B cell (primary cell): ENCODE measurements around the gene UPB1. TPM values are rescaled to one million over a fixed set of nuclear protein-coding genes. Genes with fewer than 3 reads are reported as not detected.

Experiments
- ATAC-seq: fragments of 200-7000 bp; cut with Tn5 transposase; one replicate; pipeline ENCODE4 v1.10.0; 2021; ENCODE audit warnings: low read depth, mild to moderate bottlenecking, moderate number of reproducible peaks, moderate library complexity
- CTCF ChIA-PET: fragments of 350-600 bp; sonication (Branson Sonifier 250); formaldehyde crosslinking; loops from one replicate; lab custom pipeline; 2021; ENCODE audit warnings: antibody characterized with exemption, inconsistent platforms; lab: Charles Lee
- POLR2A ChIA-PET: fragments of 350-600 bp; sonication (Branson Sonifier 250); formaldehyde crosslinking; loops from one replicate; lab custom pipeline; 2021; ENCODE audit warnings: antibody characterized with exemption; lab: Charles Lee
- DNase-seq: peaks from one replicate; pipeline ENCODE4 v3.0.0; 2013
- H2AFZ ChIP-seq: 2 replicates; pipeline ENCODE4 v1.6.1; 2012; ENCODE audit warnings: mild to moderate bottlenecking, low read depth, low read length; ENCODE audit not compliant: insufficient read depth, poor library complexity, severe bottlenecking
- H3K27ac ChIP-seq, 2 donors: 1 replicate in 1 of 2; 2 replicates in 1 of 2; pipeline ENCODE4 v1.5.1; 2012 to 2013; ENCODE audit warnings: low read length in 2 of 2, mild to moderate bottlenecking in 2 of 2, moderate library complexity in 1 of 2
- H3K27me3 ChIP-seq, 4 experiments: fragments of 200-600 bp in 1 of 4; sonication (generic) in 1 of 4; replicated peaks in 1 of 4; 1 replicate in 2 of 4; 2 replicates in 2 of 4; pipeline versions ENCODE4 v1.6.1 to v1.7.0; 2013 to 2016; ENCODE audit warnings: low read length in 3 of 4, mild to moderate bottlenecking in 2 of 4, mixed read lengths in 1 of 4, moderate library complexity in 1 of 4; ENCODE audit not compliant: insufficient read depth in 4 of 4, control insufficient read depth in 3 of 4; ENCODE audit errors: control extremely low read depth in 1 of 4
- H3K36me3 ChIP-seq, 2 experiments: replicated peaks in 1 of 2; 1 replicate in 1 of 2; 2 replicates in 1 of 2; pipeline versions ENCODE4 v1.6.1 to v1.7.1; 2013; ENCODE audit warnings: low read length in 1 of 2; ENCODE audit not compliant: insufficient read depth in 2 of 2, control insufficient read depth in 1 of 2; ENCODE audit errors: control extremely low read depth in 1 of 2, extremely low read depth in 1 of 2
- H3K4me1 ChIP-seq, 2 donors: fragments of 200-600 bp in 1 of 2; sonication (generic) in 1 of 2; 1 replicate in 1 of 2; 2 replicates in 1 of 2; pipeline versions ENCODE4 v1.5.1 to v1.6.1; 2013 to 2017; ENCODE audit warnings: low read length in 2 of 2; ENCODE audit not compliant: control insufficient read depth in 2 of 2, insufficient read depth in 2 of 2
- H3K4me2 ChIP-seq: replicated peaks from 2 replicates; pipeline ENCODE3; 2012; ENCODE audit warnings: mild to moderate bottlenecking, low read depth, low read length; ENCODE audit not compliant: poor library complexity, severe bottlenecking
- H3K4me3 ChIP-seq, 5 experiments: fragments of 200-600 bp in 1 of 5; sonication (generic) in 1 of 5; 1 replicate in 3 of 5; 2 replicates in 2 of 5; pipeline versions ENCODE4 v1.5.1 to v1.7.0; 2011 to 2016; ENCODE audit warnings: low read length in 4 of 5, mild to moderate bottlenecking in 4 of 5, low read depth in 2 of 5, control low read depth in 1 of 5, moderate library complexity in 1 of 5; ENCODE audit not compliant: insufficient read depth in 1 of 5; ENCODE audit errors: control extremely low read depth in 1 of 5, extremely low read depth in 1 of 5
- H3K79me2 ChIP-seq: fragments of 200-600 bp; sonication (generic); one replicate; pipeline ENCODE4 v1.6.0; 2016; ENCODE audit warnings: low read length; ENCODE audit not compliant: control insufficient read depth, insufficient read depth
- H3K9ac ChIP-seq: fragments of 200-600 bp; sonication (generic); 2 replicates; pipeline ENCODE4 v1.6.1; 2017; ENCODE audit warnings: mild to moderate bottlenecking, low read length, moderate library complexity
- H3K9me3 ChIP-seq, 3 donors: one replicate each; pipeline versions ENCODE4 v1.6.1 to v1.7.1; 2013; ENCODE audit warnings: low read length in 2 of 3; ENCODE audit not compliant: control insufficient read depth in 2 of 3, insufficient read depth in 1 of 3; ENCODE audit errors: control extremely low read depth in 1 of 3
- H4K20me1 ChIP-seq: 2 replicates; pipeline ENCODE4 v1.6.0; 2012; ENCODE audit warnings: mild to moderate bottlenecking, low read length; ENCODE audit not compliant: insufficient read depth, control insufficient read depth, poor library complexity, severe bottlenecking
- H3K27ac Mint-ChIP-seq: one replicate; pipeline ENCODE4 v1.8.0; 2021; ENCODE audit warnings: mixed read lengths
- H3K27me3 Mint-ChIP-seq: one replicate; pipeline ENCODE4 v1.8.0; 2021; ENCODE audit warnings: mixed read lengths
- H3K4me1 Mint-ChIP-seq: one replicate; pipeline ENCODE4 v1.8.0; 2021; ENCODE audit warnings: mixed read lengths
- H3K4me3 Mint-ChIP-seq: one replicate; pipeline ENCODE4 v1.8.0; 2021; ENCODE audit warnings: mixed read lengths
- H3K9me3 Mint-ChIP-seq: one replicate; pipeline ENCODE4 v1.8.0; 2022; ENCODE audit warnings: mixed read lengths; ENCODE audit not compliant: insufficient read depth
- EZH2 ChIP-seq: IDR thresholded peaks from 2 replicates; pipeline ENCODE4 v1.6.1; 2012; ENCODE audit warnings: borderline replicate concordance, low read depth, mild to moderate bottlenecking, moderate library complexity, low read length; ENCODE audit not compliant: insufficient read depth, poor library complexity, severe bottlenecking
- WGBS: methylation state at CpG from one replicate; pipeline ENCODE4 v1.1.5; 2013; ENCODE audit warnings: missing lambda C conversion rate; ENCODE audit not compliant: insufficient coverage; 5-methylcytosine and 5-hydroxymethylcytosine counted together
- intact Hi-C: fragments of 100-400 bp; cut with micrococcal nuclease; formaldehyde crosslinking; loops from one replicate; pipeline ENCODE4 v1.10.0; 2022
- polyA plus RNA-seq: library from polyadenylated mRNA; depleted of rRNA; stranded (reverse); fragments of >200 nt; gene quantifications from 2 replicates; pipeline ENCODE4 v1.2.3, GENCODE V29; 2012
- total RNA-seq, 2 donors: library from RNA; stranded (reverse); fragments of 120-200 nt in 1 of 2; gene quantifications; 1 replicate in 1 of 2; 2 replicates in 1 of 2; pipeline versions ENCODE4 v1.2.3 to v1.2.4, GENCODE V29; 2013 to 2022
- TF ChIP-seq, protein P1 (sequence below): fragments of 200-600 bp; IDR thresholded peaks from one replicate; pipeline ENCODE4 v1.8.0; 2022; ENCODE audit warnings: antibody characterized with exemption, mild to moderate bottlenecking

The UPB1 gene
- total and polyA plus RNA-seq, 2 donors (not counting 1 experiment from before 2014, with no cell fraction given), result 1.2 to 4.0 TPM

GRCh38 chr22:24518228-24518627 lies 23.1 kb downstream of the UPB1 start:
- Mint-ChIP-seq H3K9me3 (no peaks in the 10 kb centered on the region), H3K27me3 (peaks cover 9% of the 10 kb centered on the region), H3K27ac (peak overlapping the region; percentile 34), H3K4me3 (no peak overlapping the region), H3K4me1 (peaks cover 25% of the 10 kb centered on the region)
- ChIA-PET POLR2A (no interaction called here), CTCF (interaction anchor here (0.8 to 2.6 kb wide), 4 partner anchors 11 to 96 kb away, joined by 3 to 14 read pairs (median 3); no protein-coding TSS in a partner anchor)
- WGBS, result 91% methylated on average over 1 of the region's 3 CpGs
- Histone ChIP-seq H3K9me3 (no peaks in the 10 kb centered on the region), H3K9ac (no peak overlapping the region), H3K36me3 (no peaks in the 10 kb centered on the region), H2AFZ (no peak overlapping the region), H3K27ac (no peak overlapping the region), H3K27me3 (peaks cover 0 to 4% (median 1%) of the 10 kb centered on the region in 4 experiments), H3K4me2 (no peak overlapping the region), H3K4me1 (peaks cover 6 to 14% of the 10 kb centered on the region in 2 donors), H3K4me3 (no peak overlapping the region), H4K20me1 (no peaks in the 10 kb centered on the region), H3K79me2 (no peaks in the 10 kb centered on the region)
- TF ChIP-seq EZH2, result no peak
- TF ChIP-seq, protein P1, sequence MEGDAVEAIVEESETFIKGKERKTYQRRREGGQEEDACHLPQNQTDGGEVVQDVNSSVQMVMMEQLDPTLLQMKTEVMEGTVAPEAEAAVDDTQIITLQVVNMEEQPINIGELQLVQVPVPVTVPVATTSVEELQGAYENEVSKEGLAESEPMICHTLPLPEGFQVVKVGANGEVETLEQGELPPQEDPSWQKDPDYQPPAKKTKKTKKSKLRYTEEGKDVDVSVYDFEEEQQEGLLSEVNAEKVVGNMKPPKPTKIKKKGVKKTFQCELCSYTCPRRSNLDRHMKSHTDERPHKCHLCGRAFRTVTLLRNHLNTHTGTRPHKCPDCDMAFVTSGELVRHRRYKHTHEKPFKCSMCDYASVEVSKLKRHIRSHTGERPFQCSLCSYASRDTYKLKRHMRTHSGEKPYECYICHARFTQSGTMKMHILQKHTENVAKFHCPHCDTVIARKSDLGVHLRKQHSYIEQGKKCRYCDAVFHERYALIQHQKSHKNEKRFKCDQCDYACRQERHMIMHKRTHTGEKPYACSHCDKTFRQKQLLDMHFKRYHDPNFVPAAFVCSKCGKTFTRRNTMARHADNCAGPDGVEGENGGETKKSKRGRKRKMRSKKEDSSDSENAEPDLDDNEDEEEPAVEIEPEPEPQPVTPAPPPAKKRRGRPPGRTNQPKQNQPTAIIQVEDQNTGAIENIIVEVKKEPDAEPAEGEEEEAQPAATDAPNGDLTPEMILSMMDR, result no peak
- intact Hi-C loops, result no loop called here
- no peak for ATAC-seq
- DNase-seq, result no peak

- Histone ChIP-seq H3K36me3 (no peaks in the 10 kb centered on the region), H3K79me2 (no peaks in the 10 kb centered on the region), H3K9me3 (no peaks in the 10 kb centered on the region), H3K4me3 (no peak overlapping the region), H2AFZ (no peak overlapping the region), H3K9ac (no peak overlapping the region), H3K4me1 (peaks cover 6 to 14% of the 10 kb centered on the region in 2 donors), H4K20me1 (no peaks in the 10 kb centered on the region), H3K27ac (no peak overlapping the region), H3K4me2 (no peak overlapping the region), H3K27me3 (peaks cover 0 to 4% (median 1%) of the 10 kb centered on the region in 4 experiments)
- ChIA-PET POLR2A (no interaction called here), CTCF (interaction anchor here (1.0 to 2.6 kb wide), 4 partner anchors 12 to 97 kb away, joined by 3 to 14 read pairs (median 3); no protein-coding TSS in a partner anchor)
- H3K4me1 Mint-ChIP-seq, result peaks cover 22% of the 10 kb centered on the region
- WGBS, result 54% methylated on average over 3 of the region's 9 CpGs
- TF ChIP-seq EZH2, result no peak
- TF ChIP-seq, protein P1, result no peak
- H3K27me3 Mint-ChIP-seq, result peaks cover 9% of the 10 kb centered on the region
- H3K4me3 Mint-ChIP-seq, result no peak overlapping the region
- ATAC-seq (no peak), DNase-seq (no peak)
- H3K9me3 Mint-ChIP-seq, result no peaks in the 10 kb centered on the region
- intact Hi-C loops, result no loop called here
- no peak overlapping the region for H3K27ac Mint-ChIP-seq
These were observed 23.8 kb downstream of the UPB1 start for GRCh38 chr22:24518771-24519485.
